ENCODE measurements around the gene LRRC47.

Gene LRRC47

GRCh38 chr1:3796215-3797061 lies at the start of gene LRRC47:
Gene LRRC47, minus strand, starts transcription at chr1:3796498. Its CDS starts 22 bp downstream, at chr1:3796476.
- DNase-seq = peak; percentile 95

DNA sequence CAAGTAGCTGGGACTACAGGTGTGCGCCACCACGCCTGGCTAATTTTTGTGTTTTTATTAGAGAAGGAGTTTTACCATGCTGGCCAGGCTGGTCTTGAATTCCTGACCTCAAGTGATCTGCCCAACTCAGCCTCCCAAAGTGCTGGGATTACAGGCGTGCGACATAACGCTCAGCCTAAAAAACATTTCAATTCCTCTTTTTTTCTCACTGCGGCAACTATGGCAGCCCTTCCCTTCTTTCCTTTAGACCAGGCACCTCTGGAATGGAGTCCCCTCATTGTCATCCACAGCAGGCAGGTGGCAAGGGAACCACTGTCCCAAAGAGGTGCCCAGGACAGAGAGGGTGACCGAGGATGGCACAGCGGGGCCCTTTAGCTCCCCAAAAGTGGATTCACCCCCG lies 46.6 kb upstream of the LRRC47 start:
- no peak for DNase-seq

DNA sequence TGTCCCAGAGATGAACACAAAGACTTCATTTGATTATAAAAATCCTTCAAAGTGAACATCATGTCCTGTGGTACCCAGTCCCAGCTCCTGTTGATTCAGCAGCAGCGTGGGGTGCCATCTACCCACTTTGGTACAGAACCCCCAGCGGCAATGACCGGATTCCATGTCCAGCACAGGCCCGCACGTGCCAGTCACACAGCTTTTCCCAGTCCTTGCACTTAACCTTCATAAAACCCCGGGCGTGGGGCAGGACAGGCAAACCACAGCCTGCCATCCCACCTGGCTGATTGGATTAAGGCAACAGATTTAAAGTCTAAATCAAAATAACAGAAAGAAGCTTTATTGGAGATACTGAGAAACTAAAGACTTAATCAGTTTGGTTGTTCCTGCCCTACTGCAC lies 45.2 kb upstream of the LRRC47 start:
- no peak for DNase-seq

- no peak for DNase-seq
Observed at GRCh38 chr1:3838788-3839187, 42.5 kb upstream of the LRRC47 start.

GRCh38 chr1:3837685-3838084 lies 41.4 kb upstream of the LRRC47 start:
- no peak for DNase-seq

- no peak for DNase-seq
Observed at GRCh38 chr1:3837200-3837599, 40.9 kb upstream of the LRRC47 start.

GRCh38 chr1:3836421-3836820 lies 40.1 kb upstream of the LRRC47 start:
- no peak for DNase-seq

DNA sequence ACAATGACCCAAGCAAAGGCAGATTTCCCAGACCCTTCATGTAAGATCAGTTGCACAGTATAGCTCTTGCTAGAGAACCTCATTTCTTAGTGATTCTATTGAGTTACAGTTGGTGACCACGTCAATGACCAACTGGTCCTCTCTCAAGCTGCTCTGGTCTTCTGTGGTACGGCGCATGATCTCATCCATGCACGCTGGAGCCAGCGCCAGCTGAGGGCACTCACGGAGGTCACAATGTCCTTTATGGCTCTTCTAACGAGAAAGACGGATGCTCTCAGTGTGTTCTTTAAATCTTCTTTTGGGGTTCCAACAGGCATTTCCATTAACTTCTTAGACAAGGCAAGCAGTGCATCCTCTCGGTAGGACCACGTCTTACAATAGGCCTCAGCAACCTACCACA lies 38.4 kb upstream of the LRRC47 start:
- DNase-seq = no peak

DNA sequence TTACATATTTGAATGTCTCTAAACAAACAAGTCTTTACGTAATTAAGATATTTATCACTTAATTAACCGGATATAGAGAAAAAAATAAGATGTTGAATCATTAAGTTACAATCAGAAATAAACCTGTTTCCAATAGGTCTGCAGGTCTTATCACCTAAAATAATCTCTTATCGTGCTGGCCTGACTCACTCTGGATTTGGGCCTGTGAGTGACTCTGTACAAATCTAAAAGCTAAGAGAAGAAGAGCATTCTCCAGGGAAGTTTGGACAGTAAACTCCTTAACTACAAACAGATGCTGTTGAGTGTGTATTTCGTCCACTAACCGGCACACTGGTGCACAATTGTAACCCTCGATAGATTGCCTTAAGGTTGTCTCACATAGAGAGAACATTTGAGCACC lies 35.4 kb upstream of the LRRC47 start:
- no peak for DNase-seq

- no peak for DNase-seq
Observed at GRCh38 chr1:3828391-3828790, 32.1 kb upstream of the LRRC47 start.

DNA sequence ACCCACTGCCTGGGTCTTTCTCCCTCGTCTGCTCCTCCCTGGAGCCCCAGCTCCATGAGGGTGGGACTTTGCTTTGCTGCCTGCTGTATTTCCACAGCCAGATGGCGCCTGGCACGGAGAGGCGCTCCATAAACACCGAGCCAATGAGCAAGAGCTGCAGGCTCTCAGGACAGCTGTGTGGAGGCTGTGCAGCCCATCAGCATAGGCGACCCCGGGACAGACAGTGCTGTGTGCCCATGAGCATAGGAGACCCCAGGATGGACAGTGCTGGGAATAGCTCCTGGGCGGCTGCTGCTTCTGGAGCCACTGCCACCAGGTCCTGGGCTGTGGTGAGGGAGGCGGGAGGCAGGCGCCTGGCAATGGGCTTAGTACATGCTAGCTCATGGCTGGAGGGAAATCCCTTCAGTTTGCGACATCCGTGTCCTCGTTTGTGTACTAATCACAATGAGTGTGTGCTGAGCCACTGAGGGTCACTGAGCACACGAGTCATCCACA lies 31.6 kb upstream of the LRRC47 start:
- no peak for DNase-seq

- DNase-seq = no peak
Observed at GRCh38 chr1:3825356-3825755, 29.1 kb upstream of the LRRC47 start.

GRCh38 chr1:3824650-3825049 lies 28.4 kb upstream of the LRRC47 start:
- DNase-seq = no peak

GRCh38 chr1:3822421-3822820 lies 26.1 kb upstream of the LRRC47 start:
- no peak for DNase-seq

DNA sequence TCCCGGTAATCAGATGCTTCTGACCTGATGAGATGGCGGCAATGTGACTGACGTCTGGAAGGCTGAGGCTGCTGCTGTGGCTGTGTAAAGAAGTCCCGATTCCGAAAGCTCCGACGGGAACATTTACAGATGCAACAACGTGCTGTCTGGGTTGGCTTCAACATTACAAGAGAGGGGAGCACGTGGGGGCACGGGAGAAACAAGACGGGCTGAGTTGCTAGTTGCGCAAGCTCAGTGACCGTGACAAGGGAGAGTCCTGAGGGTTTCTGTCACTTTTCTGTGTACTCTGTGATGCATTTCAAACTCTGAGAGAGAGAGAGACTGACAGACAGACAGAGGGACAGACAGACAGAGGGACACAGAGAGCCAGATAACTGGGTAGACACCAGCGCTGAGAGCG lies 25.6 kb upstream of the LRRC47 start:
- no peak for DNase-seq

GRCh38 chr1:3821447-3821846 lies 25.1 kb upstream of the LRRC47 start:
- no peak for DNase-seq

DNA sequence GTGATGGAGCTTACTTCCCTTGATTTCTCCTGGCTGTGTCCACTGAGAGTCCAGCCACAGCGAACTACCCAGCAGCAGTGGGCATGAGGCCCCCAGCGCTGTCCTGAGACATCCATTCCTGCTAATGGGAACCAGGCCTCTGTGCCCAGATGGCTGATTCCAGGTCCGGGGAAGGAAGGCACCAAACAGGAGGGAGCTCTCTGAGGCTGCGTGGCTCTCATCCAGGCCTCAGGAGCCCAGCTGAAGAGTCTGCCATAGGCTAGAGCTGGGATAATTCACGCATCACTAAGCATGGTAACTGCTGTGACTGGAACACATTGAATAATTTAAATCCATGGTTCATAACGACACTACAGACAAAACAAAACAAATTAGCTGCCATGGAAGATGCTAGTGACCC lies 24.7 kb upstream of the LRRC47 start:
- DNase-seq = no peak

DNA sequence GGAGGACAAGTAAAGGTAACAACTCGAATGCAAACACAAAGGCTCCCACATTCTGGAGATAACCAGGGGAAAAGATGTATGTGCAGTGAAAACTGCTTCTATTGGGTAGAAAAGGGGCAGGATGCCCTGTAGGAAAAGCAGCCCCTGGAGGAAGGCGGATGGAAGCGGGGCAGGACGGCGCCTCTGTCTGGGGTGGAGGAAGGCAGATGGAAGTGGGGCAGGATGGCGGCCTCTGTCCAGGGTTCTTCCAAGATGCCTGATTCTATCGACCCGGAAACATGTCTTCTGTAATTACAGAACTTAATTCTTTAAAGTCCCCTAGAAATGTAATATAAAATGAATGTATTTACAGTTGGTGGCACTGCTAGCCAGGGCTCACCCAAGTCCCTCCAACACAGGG lies 24.0 kb upstream of the LRRC47 start:
- DNase-seq = no peak

- no peak for DNase-seq
Observed at GRCh38 chr1:3819771-3820200, 23.5 kb upstream of the LRRC47 start.

GRCh38 chr1:3817821-3818597 lies 21.7 kb upstream of the LRRC47 start:
- DNase-seq = no peak

DNA sequence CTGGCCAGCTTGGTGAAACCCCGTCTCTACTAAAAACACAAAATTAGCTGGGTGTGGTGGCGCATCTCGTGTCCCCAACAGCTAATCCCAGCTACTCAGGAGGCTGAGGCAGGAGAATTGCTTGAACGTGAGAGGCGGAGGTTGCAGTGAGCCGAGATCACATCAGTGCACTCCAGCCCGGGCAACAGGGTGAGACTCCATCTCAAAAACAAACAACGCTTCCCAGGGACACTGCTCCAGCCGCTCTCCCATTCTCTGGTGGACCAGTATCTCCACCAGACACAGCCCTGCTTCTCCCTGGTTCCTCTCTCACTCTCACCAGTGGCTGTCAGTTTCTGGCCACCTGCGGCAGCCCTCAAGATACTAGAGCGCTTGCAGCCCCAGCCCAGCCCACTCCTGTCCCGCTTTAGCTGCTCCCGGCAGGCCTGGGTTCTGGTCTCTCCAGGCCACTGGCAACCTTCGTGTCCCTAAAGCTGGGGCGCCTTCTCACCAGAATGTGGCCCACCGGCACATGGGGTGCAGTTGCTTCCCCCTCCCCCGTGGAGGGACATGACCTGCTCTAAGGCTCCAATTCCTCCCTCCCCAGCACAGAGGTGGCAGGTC lies 20.9 kb upstream of the LRRC47 start:
- DNase-seq = no peak

DNA sequence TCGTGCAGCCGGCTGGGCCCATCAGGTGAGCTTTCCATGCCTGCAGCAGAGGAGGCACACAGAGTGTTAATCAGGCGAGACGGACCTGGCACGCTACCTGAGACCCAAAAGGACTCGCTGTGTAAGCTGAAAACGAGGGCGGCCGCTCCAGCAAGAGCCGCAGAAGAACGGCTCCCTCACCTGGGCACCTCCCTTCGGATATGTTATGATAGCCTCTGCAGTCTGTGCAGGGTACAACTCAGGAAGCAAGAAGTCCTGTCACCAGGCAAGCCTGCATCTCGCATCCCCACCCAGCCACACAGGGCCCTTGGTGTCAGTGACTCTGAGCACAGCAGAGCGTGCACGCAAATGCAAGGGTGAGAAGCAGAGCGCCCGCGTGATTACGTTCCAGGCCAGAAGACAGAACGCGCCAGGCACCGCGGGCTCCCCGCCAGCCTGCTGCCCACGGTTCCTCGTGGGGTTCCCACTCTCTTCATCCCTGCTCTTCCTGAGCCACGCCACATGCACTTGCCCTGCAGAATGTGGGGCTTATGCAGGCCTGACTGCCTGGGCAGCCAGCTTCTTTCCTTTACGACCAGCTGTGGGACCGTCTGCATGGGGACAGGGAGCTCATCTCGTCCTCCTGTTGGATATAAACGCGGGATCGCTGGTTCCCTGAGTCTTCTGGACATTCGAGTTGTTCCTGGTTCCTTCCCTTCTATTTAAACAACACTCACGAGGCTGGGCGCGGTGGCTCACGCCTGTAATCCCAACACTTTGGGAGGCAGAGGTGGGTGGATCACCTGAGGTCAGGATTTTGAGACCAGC lies 20.2 kb upstream of the LRRC47 start:
- DNase-seq = no peak

Data from left hindlimb (tissue), 1 donor.